Duodenal mucosa (tissue), 2 donors: ENCODE results near the gene CCDC170.

Experiments used
- H3K27ac ChIP-seq: one replicate; pipeline ENCODE4 v1.7.0; 2013; ENCODE audit warnings: low read depth, low read length
- H3K27me3 ChIP-seq, 2 donors: one replicate each; pipeline ENCODE4 v1.7.0; 2013; ENCODE audit warnings: low read length in 2 of 2, control low read depth in 1 of 2; ENCODE audit not compliant: insufficient read depth in 2 of 2, control insufficient read depth in 1 of 2
- H3K36me3 ChIP-seq, 2 donors: one replicate each; pipeline ENCODE4 v1.7.0; 2013; ENCODE audit warnings: low read length in 2 of 2, control low read depth in 1 of 2; ENCODE audit not compliant: insufficient read depth in 2 of 2, control insufficient read depth in 1 of 2
- H3K4me1 ChIP-seq, 2 donors: one replicate each; pipeline ENCODE4 v1.7.0; 2013; ENCODE audit warnings: low read length in 2 of 2, control low read depth in 1 of 2; ENCODE audit not compliant: insufficient read depth in 2 of 2, control insufficient read depth in 1 of 2
- H3K4me3 ChIP-seq, 2 donors: one replicate each; pipeline ENCODE4 v1.7.0; 2013; ENCODE audit warnings: low read length in 2 of 2, low read depth in 1 of 2
- H3K9ac ChIP-seq, 2 donors: one replicate each; pipeline ENCODE4 v1.7.0; 2013; ENCODE audit warnings: low read length in 2 of 2, low read depth in 1 of 2
- H3K9me3 ChIP-seq, 2 donors: one replicate each; pipeline ENCODE4 v1.7.0; 2013; ENCODE audit warnings: low read length in 2 of 2, control low read depth in 1 of 2; ENCODE audit not compliant: control insufficient read depth in 1 of 2

CCDC170 gene

GRCh38 chr6:151461673-151462072 is 32.1 kb upstream of the CCDC170 start:
- H3K9me3 ChIP-seq = no peaks in the 10 kb centered on the region
- no peaks in the 10 kb centered on the region for H3K4me1 ChIP-seq
- H3K27ac ChIP-seq = no peak overlapping the region
- no peak overlapping the region for H3K4me3 ChIP-seq
- peaks cover 5 to 45% of the 10 kb centered on the region in 2 donors for H3K36me3 ChIP-seq
- H3K27me3 ChIP-seq = no peaks in the 10 kb centered on the region
- H3K9ac ChIP-seq = no peak overlapping the region

GRCh38 chr6:151464702-151465101 is 29.1 kb upstream of the CCDC170 start:
- Histone ChIP-seq H3K27ac (no peak overlapping the region), H3K4me1 (no peaks in the 10 kb centered on the region), H3K4me3 (no peak overlapping the region), H3K9me3 (no peaks in the 10 kb centered on the region), H3K27me3 (no peaks in the 10 kb centered on the region), H3K9ac (no peak overlapping the region), H3K36me3 (peaks cover 3 to 40% of the 10 kb centered on the region in 2 donors)

GRCh38 chr6:151475653-151476523 is 17.9 kb upstream of the CCDC170 start:
- H3K36me3 ChIP-seq = no peaks in the 10 kb centered on the region
- peaks cover 0 to 4% of the 10 kb centered on the region in 2 donors for H3K4me1 ChIP-seq
- no peaks in the 10 kb centered on the region for H3K9me3 ChIP-seq
- H3K27ac ChIP-seq = no peak overlapping the region
- H3K4me3 ChIP-seq = peak overlapping the region; percentile 52 to 61
- H3K9ac ChIP-seq = no peak overlapping the region
- no peaks in the 10 kb centered on the region for H3K27me3 ChIP-seq

- no peak overlapping the region for H3K4me3 ChIP-seq
- peaks cover 0 to 4% of the 10 kb centered on the region in 2 donors for H3K4me1 ChIP-seq
- no peak overlapping the region for H3K27ac ChIP-seq
- H3K9ac ChIP-seq = no peak overlapping the region
- no peaks in the 10 kb centered on the region for H3K27me3 ChIP-seq
- H3K9me3 ChIP-seq = no peaks in the 10 kb centered on the region
- H3K36me3 ChIP-seq = no peaks in the 10 kb centered on the region
These were observed 16.1 kb upstream of the CCDC170 start for GRCh38 chr6:151477726-151478125.

GRCh38 chr6:151478670-151479069 is 15.1 kb upstream of the CCDC170 start:
- Histone ChIP-seq H3K4me3 (no peak overlapping the region), H3K36me3 (no peaks in the 10 kb centered on the region)

GRCh38 chr6:151481786-151482185 is 12.0 kb upstream of the CCDC170 start:
- H3K27me3 ChIP-seq = no peaks in the 10 kb centered on the region
- no peak overlapping the region for H3K27ac ChIP-seq
- no peaks in the 10 kb centered on the region for H3K9me3 ChIP-seq
- no peaks in the 10 kb centered on the region for H3K4me1 ChIP-seq
- H3K9ac ChIP-seq = no peak overlapping the region
- no peak overlapping the region for H3K4me3 ChIP-seq
- H3K36me3 ChIP-seq = no peaks in the 10 kb centered on the region

More at GRCh38 chr6:151478670-151479069, 15.1 kb upstream of the CCDC170 start:
- peaks cover 0 to 4% of the 10 kb centered on the region in 2 donors for H3K4me1 ChIP-seq
- H3K27me3 ChIP-seq = no peaks in the 10 kb centered on the region
- no peaks in the 10 kb centered on the region for H3K9me3 ChIP-seq
- no peak overlapping the region for H3K27ac ChIP-seq
- no peak overlapping the region for H3K9ac ChIP-seq

- H3K27ac ChIP-seq = no peak overlapping the region
- peak overlapping the region in 1 of 2 donors; percentile 50 for H3K4me3 ChIP-seq
- H3K27me3 ChIP-seq = no peaks in the 10 kb centered on the region
- no peaks in the 10 kb centered on the region for H3K36me3 ChIP-seq
- no peaks in the 10 kb centered on the region for H3K9me3 ChIP-seq
- H3K4me1 ChIP-seq = no peaks in the 10 kb centered on the region
- no peak overlapping the region for H3K9ac ChIP-seq
These were observed 11.5 kb upstream of the CCDC170 start for GRCh38 chr6:151482290-151482689.

GRCh38 chr6:151483994-151484393 is 9.8 kb upstream of the CCDC170 start:
- no peaks in the 10 kb centered on the region for H3K36me3 ChIP-seq
- no peaks in the 10 kb centered on the region for H3K27me3 ChIP-seq
- no peaks in the 10 kb centered on the region for H3K9me3 ChIP-seq
- H3K27ac ChIP-seq = no peak overlapping the region
- no peaks in the 10 kb centered on the region for H3K4me1 ChIP-seq
- no peak overlapping the region for H3K9ac ChIP-seq
- H3K4me3 ChIP-seq = no peak overlapping the region

GRCh38 chr6:151488226-151488625 is 5.6 kb upstream of the CCDC170 start:
- H3K36me3 ChIP-seq = no peaks in the 10 kb centered on the region
- H3K4me1 ChIP-seq = no peaks in the 10 kb centered on the region
- no peak overlapping the region for H3K27ac ChIP-seq
- H3K9ac ChIP-seq = no peak overlapping the region
- H3K27me3 ChIP-seq = no peaks in the 10 kb centered on the region
- H3K9me3 ChIP-seq = no peaks in the 10 kb centered on the region
- H3K4me3 ChIP-seq = no peak overlapping the region

GRCh38 chr6:151490996-151491395 is 2.8 kb upstream of the CCDC170 start:
- H3K27ac ChIP-seq = no peak overlapping the region

More at GRCh38 chr6:151490996-151491395, 2.8 kb upstream of the CCDC170 start:
- H3K4me1 ChIP-seq = peaks cover 8 to 10% of the 10 kb centered on the region in 2 donors
- no peaks in the 10 kb centered on the region for H3K36me3 ChIP-seq
- no peak overlapping the region for H3K9ac ChIP-seq
- no peak overlapping the region for H3K4me3 ChIP-seq
- no peaks in the 10 kb centered on the region for H3K9me3 ChIP-seq
- peaks cover 2 to 5% of the 10 kb centered on the region in 2 donors for H3K27me3 ChIP-seq
